Heart left ventricle (tissue), 16 donors: ENCODE measurements around the gene TRIM41. TPM values are rescaled to one million over a fixed set of nuclear protein-coding genes. Genes with fewer than 3 reads are reported as not detected.

Experiments used
- ATAC-seq, 4 donors: fragments of 200-7000 bp; cut with Tn5 transposase; one replicate each; pipeline ENCODE4 v1.9.1; 2020 to 2022; ENCODE audit warnings: moderate library complexity in 4 of 4, mild to moderate bottlenecking in 3 of 4, moderate number of reproducible peaks in 1 of 4
- DNase-seq, 5 donors: peaks; one replicate each; pipeline ENCODE4 v3.0.0-alpha.2; 2020
- H3K27ac ChIP-seq, 12 donors: fragments of 200-600 bp; sonication (generic) in 4 of 12; one replicate each; pipeline versions ENCODE4 v1.5.0 to v1.8.0; 2016 to 2022; ENCODE audit warnings: mild to moderate bottlenecking in 2 of 12
- H3K27me3 ChIP-seq, 9 donors: fragments of 200-600 bp; sonication (generic) in 2 of 9; one replicate each; pipeline versions ENCODE4 v1.5.1 to v1.8.0; 2016 to 2022; ENCODE audit warnings: mild to moderate bottlenecking in 3 of 9
- H3K36me3 ChIP-seq, 9 donors: fragments of 200-600 bp; sonication (generic) in 2 of 9; one replicate each; pipeline versions ENCODE4 v1.5.0 to v1.8.0; 2018 to 2022; ENCODE audit warnings: mild to moderate bottlenecking in 2 of 9
- H3K4me1 ChIP-seq, 12 donors: fragments of 200-600 bp; sonication (generic) in 4 of 12; one replicate each; pipeline versions ENCODE4 v1.5.0 to v1.8.0; 2016 to 2022; ENCODE audit warnings: mild to moderate bottlenecking in 3 of 12
- H3K4me3 ChIP-seq, 12 donors: fragments of 200-600 bp; sonication (generic) in 4 of 12; one replicate each; pipeline versions ENCODE4 v1.5.0 to v1.8.0; 2017 to 2022; ENCODE audit warnings: mild to moderate bottlenecking in 9 of 12, moderate library complexity in 4 of 12
- H3K9me3 ChIP-seq, 12 donors: fragments of 200-600 bp; sonication (generic) in 4 of 12; one replicate each; pipeline versions ENCODE4 v1.5.0 to v1.8.0; 2016 to 2022; ENCODE audit warnings: mild to moderate bottlenecking in 1 of 12
- CTCF ChIP-seq, 12 donors: fragments of 200-600 bp; sonication (generic) in 4 of 12; IDR thresholded peaks; one replicate each; pipeline versions ENCODE4 v1.5.0 to v1.8.0; 2018 to 2022; ENCODE audit warnings: antibody characterized with exemption in 12 of 12, mild to moderate bottlenecking in 5 of 12
- POLR2A ChIP-seq, 2 donors: fragments of 450-650 bp; IDR thresholded peaks; one replicate each; pipeline ENCODE4 v1.6.1; 2017; ENCODE audit warnings: antibody characterized with exemption in 2 of 2, mild to moderate bottlenecking in 2 of 2, moderate library complexity in 2 of 2
- WGBS, 4 donors: extraction: QIAGEN DNeasy Blood & Tissue Kit in 2 of 4; methylation state at CpG; one replicate each; pipeline versions ENCODE4 v1.1.5 to v1.1.7; 2013 to 2018; 5-methylcytosine and 5-hydroxymethylcytosine counted together
- intact Hi-C, 10 donors: fragments of 100-400 bp; cut with DNase I; formaldehyde crosslinking; loops; one replicate each; pipeline versions ENCODE4 v1.11.1 to v1.14.2; 2022
- polyA plus RNA-seq, 2 donors: library from polyadenylated mRNA; stranded (reverse); fragments of 200-250 nt; gene quantifications; one replicate each; pipeline ENCODE4 v1.2.3, GENCODE V29; 2013
- total RNA-seq, 9 donors: library from RNA; depleted of rRNA in 2 of 9; stranded (reverse); fragments of >200 nt in 2 of 9; fragmentation: NEBNext Ultra II Directional in 3 of 9; extraction: Animal tissue kit (Norgen Biotek cat#: 25700) in 3 of 9; gene quantifications; one replicate each; pipeline versions ENCODE4 v1.1.0 to v1.2.4, GENCODE V29; 2016 to 2023
- donor health status: ischemic (EF 13 %, LVEDD 7.1; RV severe dilation, severe dysfunction).
- donor health status: healthy with polysubstance abuse.
- donor health status: DM: no; HTN: yes; CAD: no.
- donor health status: DM: no; HTN: no; CAD: no.
- donor health status: ischemic (EF 25% LVEDD 6.9; RV normal size, moderate dysfunction).
- donor health status: ischemic (EF 25% LVEDD 5.7; RV mildly dilated, moderate dysfunction).
- donor health status: healthy.
- donor health status: DM: yes; HTN: yes; CAD: no.
- donor health status: ischemic (EF 35%, LVEDD 5.7; RV mildly dilated, moderate dysfunction).
- donor health status: nonischemic (EF 11% LVEDD 7.7; RV severe dilation, severe dysfunction).
- donor health status: DM: yes; HTN: yes; CAD: no.
- donor health status: PGD.
- donor health status: ischemic (EF 29% LVEDD 5.4; RV normal size, mild dysfunction).
- donor health status: nonischemic (EF 23%, LVEDD 6.1; RV moderate dilation, normal function).

Gene TRIM41
- total and polyA plus RNA-seq, 11 donors, result 12.3 to 27.3 (median 22.4) TPM

- ATAC-seq, result peak in 3 of 4 donors; percentile 1 to 31 (median 9)
- Histone ChIP-seq H3K27ac (peak overlapping the region; percentile 35 to 97 (median 94)), H3K4me3 (peak overlapping the region; percentile 61 to 93 (median 83)), H3K9me3 (no peaks in the 10 kb centered on the region), H3K4me1 (peaks cover 0 to 42% (median 15%) of the 10 kb centered on the region in 12 donors), H3K36me3 (no peaks in the 10 kb centered on the region), H3K27me3 (no peaks in the 10 kb centered on the region)
- peak in 4 of 5 donors; percentile 40 to 78 (median 52) for DNase-seq
- WGBS, 4 donors, result 0 to 1% (median 0%) methylated on average over 45 to 66 of the region's 66 CpGs
- peak in 6 of 12 donors; percentile 8 to 37 (median 25) for TF ChIP-seq CTCF (IDR thresholded peaks at IDR 0.05)
- no peak for TF ChIP-seq POLR2A (IDR thresholded peaks at IDR 0.05)
- intact Hi-C loops, result loop anchor here in 7 of 10 donors (1.0 to 5.0 kb wide), 8 partner anchors 15 to 71 kb away; partner anchors contain the start of genes TRIM41 (in 2 of the 7) and TRIM52 (in 2 of the 7)
These were observed 32.2 kb upstream of the TRIM41 start for GRCh38 chr5:181190711-181191525.

- Histone ChIP-seq H3K9me3 (no peaks in the 10 kb centered on the region), H3K27ac (peak overlapping the region; percentile 77 to 97 (median 94)), H3K36me3 (no peaks in the 10 kb centered on the region), H3K4me3 (peak overlapping the region; percentile 61 to 93 (median 83)), H3K27me3 (no peaks in the 10 kb centered on the region), H3K4me1 (peaks cover 0 to 42% (median 15%) of the 10 kb centered on the region in 12 donors)
- WGBS, 4 donors, result 0 to 1% (median 0%) methylated on average over 28 to 64 of the region's 64 CpGs
- peak; percentile 68 to 91 (median 84) for ATAC-seq
- TF ChIP-seq CTCF (IDR thresholded peaks at IDR 0.05) (peak in 2 of 12 donors; percentile 9 to 27), POLR2A (IDR thresholded peaks at IDR 0.05) (peak in 1 of 2 donors; percentile 79)
- intact Hi-C loops, result loop anchor here in 7 of 10 donors (1.0 to 5.0 kb wide), 8 partner anchors 15 to 71 kb away; partner anchors contain the start of genes TRIM52 (in 3 of the 7) and TRIM41 (in 2 of the 7)
- DNase-seq, result peak; percentile 94 to 97 (median 96)
These were observed 31.4 kb upstream of the TRIM41 start for GRCh38 chr5:181191526-181192336.

GRCh38 chr5:181192337-181193046 lies 30.6 kb upstream of the TRIM41 start:
- peaks cover 0 to 3% (median 0%) of the 10 kb centered on the region in 9 donors for H3K36me3 ChIP-seq
- no peak for ATAC-seq
- H3K4me1 ChIP-seq, result peaks cover 0 to 38% (median 13%) of the 10 kb centered on the region in 12 donors
- H3K27ac ChIP-seq, result peak overlapping the region; percentile 77 to 97 (median 94)
- H3K4me3 ChIP-seq, result peak overlapping the region; percentile 47 to 93 (median 83)
- H3K9me3 ChIP-seq, result no peaks in the 10 kb centered on the region
- TF ChIP-seq CTCF (IDR thresholded peaks at IDR 0.05) (no peak), POLR2A (IDR thresholded peaks at IDR 0.05) (no peak)
- peak in 1 of 5 donors; percentile 33 for DNase-seq
- intact Hi-C loops, result loop anchor here in 3 of 10 donors (1.0 to 5.0 kb wide), 3 partner anchors 14 to 70 kb away; partner anchors contain the start of gene TRIM52 (in 3 of the 3)
- 50 to 55% (median 53%) methylated on average over 12 of the region's 12 CpGs for WGBS, 4 donors
- no peaks in the 10 kb centered on the region for H3K27me3 ChIP-seq
